SKM-1 (cell line): ENCODE results near the gene CLDN18.

Experiments
- DNase-seq: peaks from one replicate; lab custom pipeline; 2025; ENCODE audit not compliant: unreplicated experiment; lab: John Stamatoyannopoulos, UW

CLDN18 gene

DNA sequence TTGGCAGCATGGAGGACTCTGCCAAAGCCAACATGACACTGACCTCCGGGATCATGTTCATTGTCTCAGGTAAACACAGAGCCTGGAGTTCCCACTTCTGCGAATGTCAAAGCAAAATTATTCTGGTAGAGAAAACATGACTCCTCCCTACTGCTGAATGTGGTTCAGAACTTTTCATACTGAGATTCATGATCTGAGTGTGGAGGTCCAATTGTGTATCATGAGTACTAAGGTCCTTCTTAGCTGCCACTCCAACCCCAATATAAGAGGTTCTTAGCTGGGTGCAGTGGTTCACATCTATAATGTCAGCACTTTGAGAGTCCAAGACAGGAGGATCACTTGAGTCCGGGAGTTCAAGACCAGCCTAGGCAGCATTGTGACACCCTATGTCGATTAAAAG lies 13.8 kb downstream of the CLDN18 start:
- DNase-seq = no peak

DNA sequence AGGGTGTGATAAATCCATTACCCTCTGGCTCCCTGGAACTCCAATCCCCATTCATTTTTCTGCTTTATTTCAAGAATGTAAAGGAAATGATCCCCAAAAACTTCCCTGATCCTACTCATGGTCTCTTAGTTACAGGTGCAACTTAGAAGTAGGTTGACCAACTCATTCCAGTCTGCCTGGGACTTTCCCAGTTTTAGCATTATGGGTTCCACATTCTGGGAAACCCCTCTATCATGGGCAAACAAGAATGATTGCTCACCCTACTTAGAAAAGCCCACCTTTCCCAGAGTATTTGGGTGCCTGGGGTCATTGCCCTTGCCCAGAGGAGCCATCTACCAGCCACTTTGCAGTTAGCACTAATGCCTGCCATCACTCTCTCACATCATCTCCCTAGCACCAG lies 15.6 kb downstream of the CLDN18 start:
- DNase-seq = no peak

DNA sequence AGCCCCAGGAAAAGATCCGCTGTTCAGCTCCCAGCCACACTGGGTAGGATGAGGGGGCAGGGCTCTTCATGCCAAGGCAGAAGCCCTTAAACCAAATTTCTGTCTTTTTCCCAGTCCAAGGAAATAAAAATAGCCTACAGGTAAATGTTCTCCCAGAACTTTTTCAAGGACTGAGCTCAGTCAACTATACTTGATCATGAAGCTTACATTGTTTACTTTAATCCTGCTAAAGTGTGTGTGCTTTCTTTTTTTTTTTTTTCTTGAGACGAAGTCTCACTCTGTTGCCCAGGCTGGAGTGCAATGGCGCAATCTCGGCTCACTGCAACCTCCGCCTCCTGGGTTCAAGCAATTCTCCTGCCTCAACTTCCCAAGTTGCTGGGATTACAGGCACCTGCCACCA lies 17.9 kb downstream of the CLDN18 start:
- DNase-seq = no peak

DNA sequence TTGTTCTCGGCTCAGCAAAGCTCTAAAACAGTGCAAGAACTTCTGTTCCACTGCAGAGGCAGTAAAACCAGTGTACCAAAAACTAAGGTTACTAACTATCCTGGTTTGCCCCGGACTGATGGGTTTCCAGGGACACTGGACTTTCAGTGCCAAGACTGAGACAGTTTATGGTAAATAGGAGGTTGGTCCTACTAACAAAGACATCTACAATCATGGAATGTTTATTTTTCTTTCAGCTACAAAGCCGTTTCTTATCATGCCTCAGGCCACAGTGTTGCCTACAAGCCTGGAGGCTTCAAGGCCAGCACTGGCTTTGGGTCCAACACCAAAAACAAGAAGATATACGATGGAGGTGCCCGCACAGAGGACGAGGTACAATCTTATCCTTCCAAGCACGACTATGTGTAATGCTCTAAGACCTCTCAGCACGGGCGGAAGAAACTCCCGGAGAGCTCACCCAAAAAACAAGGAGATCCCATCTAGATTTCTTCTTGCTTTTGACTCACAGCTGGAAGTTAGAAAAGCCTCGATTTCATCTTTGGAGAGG lies 20.8 kb downstream of the CLDN18 start:
- DNase-seq = no peak

DNA sequence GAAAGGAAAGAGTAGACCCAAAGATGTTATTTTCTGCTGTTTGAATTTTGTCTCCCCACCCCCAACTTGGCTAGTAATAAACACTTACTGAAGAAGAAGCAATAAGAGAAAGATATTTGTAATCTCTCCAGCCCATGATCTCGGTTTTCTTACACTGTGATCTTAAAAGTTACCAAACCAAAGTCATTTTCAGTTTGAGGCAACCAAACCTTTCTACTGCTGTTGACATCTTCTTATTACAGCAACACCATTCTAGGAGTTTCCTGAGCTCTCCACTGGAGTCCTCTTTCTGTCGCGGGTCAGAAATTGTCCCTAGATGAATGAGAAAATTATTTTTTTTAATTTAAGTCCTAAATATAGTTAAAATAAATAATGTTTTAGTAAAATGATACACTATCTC lies 21.6 kb downstream of the CLDN18 start:
- DNase-seq = no peak

DNA sequence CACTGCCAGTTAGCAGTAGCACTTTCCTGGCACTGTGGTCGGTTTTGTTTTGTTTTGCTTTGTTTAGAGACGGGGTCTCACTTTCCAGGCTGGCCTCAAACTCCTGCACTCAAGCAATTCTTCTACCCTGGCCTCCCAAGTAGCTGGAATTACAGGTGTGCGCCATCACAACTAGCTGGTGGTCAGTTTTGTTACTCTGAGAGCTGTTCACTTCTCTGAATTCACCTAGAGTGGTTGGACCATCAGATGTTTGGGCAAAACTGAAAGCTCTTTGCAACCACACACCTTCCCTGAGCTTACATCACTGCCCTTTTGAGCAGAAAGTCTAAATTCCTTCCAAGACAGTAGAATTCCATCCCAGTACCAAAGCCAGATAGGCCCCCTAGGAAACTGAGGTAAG lies 22.6 kb downstream of the CLDN18 start:
- no peak for DNase-seq

DNA sequence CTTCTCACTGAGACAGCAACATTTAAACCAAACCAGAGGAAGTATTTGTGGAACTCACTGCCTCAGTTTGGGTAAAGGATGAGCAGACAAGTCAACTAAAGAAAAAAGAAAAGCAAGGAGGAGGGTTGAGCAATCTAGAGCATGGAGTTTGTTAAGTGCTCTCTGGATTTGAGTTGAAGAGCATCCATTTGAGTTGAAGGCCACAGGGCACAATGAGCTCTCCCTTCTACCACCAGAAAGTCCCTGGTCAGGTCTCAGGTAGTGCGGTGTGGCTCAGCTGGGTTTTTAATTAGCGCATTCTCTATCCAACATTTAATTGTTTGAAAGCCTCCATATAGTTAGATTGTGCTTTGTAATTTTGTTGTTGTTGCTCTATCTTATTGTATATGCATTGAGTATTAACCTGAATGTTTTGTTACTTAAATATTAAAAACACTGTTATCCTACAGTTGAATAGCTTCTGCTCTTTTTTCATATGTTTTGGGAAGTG lies 23.3 kb downstream of the CLDN18 start:
- no peak for DNase-seq

DNA sequence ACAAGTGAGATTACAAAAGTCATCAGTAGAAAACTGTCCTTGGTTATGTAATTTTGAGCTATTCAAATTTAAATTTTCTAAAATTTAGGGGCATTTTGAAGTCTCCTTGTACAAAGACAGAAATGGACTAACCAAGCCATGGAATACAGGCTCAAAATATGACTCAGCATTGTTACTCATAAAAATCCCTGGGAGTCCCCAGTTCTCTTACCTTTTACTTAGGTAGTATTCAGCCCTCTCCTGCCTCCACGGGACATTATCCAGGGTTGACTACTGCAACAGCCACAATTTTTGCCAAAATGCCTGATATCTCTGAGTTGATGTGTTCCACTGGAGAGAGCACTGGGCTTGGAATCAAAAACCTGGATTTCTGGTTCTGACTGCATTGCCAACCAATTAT lies 25.0 kb downstream of the CLDN18 start:
- DNase-seq = no peak

DNA sequence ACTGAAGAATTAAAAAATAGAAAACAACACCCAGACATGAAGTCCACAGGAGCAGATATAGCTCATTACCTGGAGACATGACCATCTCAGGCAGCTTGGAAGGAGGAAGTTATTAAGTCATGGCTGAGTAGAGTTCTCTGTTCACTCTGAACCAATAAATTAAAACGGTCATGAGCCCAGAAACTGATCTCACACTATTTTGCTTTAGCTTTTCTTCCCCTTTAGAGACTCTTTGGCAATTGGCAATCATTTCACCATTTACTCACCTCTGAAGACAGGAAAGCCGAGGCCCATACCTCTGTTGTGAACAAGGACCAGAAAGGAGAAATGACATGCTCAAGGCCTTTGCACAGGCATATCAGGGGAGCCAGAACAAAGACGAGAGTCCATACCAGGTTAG lies 26.6 kb downstream of the CLDN18 start:
- peak; percentile 15 for DNase-seq

DNA sequence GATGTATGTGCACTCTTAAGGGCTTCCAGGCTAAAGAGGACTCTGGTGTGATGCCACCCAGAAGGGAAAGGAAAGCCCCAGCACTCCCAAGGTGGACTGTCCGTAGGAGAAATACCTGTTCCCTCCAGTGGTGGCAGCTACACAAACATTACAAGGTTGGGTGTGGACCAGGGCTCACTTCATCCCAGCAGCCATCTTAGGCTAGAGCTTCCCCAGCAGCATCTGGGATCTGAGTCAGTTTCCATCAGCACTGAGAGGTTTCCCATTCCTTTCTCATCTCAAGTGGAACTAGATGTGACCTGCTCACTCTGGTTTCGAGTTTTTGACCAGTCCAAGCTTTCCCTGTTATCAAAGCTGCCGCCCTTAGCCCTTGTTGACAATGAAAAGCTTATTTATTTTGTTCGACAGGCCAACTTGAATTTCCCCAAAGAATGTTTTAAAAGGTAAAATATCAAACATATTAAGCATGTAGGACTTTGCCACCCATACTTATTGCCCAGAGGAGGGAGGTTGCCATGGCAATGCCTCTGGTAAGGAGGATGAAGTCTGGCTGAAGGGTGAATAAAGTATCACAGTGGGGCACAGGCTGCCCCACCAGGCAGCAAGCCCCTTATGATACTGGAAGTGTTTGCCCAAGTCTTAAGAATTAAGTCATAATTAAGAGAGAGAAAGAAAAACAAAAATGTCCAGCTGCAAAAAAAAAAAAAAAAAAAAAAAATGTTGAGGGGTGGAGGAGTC lies 28.9 kb downstream of the CLDN18 start:
- no peak for DNase-seq

DNA sequence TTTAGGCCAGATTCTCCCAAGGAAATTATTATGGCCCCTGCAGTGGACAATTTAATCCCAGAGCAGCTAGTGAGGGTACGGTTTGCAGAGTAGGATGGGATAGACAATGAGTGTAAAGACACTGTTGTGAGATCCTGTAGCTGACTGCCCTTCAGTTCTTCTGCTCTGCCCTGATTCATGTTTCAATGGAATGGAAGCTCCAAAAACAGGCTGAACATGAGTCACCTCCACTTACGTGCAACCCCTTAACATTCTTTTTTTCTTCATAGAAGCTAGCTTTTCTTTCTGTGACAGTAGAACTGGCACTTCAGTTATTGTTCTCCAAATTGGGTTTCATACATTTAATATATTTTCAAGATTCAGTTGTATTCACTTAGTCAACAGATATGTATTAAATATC lies 32.1 kb downstream of the CLDN18 start:
- DNase-seq = no peak

DNA sequence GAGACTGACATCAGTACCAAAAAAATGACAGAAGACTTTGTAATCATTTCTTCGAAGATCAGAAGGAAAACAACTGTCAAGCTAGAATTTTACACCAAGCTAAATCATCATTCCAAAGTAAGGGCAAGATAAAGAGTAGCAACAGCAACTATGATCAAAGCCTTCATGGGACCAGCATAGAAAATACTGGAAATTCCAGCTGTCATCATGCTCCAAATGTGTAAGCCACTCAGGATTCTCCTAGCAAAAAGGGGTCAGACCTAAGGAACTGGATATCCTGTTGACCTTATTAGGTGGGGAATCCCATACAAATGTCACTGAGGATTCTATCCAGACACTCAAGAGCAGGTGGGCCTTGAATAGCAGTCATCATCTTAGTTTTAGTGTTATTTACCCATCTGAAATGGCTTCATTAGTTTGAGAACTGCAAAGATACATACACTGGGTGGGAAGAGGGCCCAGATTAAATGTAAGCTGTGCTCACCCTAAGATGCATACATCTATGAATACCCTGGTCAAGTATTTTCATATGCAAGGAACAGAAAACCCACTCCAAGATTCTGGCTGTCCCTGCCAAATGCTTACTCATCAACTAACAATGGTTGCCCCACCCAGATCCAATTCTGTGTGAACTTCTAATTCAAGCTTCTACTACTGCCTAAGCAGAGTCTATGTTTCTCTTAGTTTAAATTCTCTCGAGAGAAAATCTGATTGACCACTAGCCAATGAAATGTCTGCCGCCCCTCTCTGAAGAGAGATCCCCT lies 33.5 kb downstream of the CLDN18 start:
- no peak for DNase-seq

DNA sequence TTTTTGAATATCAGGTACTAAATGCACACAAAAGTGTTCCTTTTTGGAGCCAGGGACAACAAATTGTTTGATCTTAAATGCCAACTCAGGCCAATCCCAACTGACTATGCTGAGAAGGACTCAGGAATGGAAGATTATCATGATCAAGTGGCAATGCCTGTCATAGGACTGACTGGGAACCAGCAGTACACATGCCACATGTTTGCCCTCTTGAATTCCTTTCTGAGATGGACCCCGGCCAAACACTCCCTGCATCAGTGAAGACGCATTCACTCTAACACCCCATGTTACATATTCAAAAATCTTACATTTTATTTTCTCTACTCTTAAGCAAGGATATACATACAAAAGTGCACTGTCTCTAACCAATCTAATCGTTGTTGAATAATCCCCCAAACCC lies 36.1 kb downstream of the CLDN18 start:
- no peak for DNase-seq

DNA sequence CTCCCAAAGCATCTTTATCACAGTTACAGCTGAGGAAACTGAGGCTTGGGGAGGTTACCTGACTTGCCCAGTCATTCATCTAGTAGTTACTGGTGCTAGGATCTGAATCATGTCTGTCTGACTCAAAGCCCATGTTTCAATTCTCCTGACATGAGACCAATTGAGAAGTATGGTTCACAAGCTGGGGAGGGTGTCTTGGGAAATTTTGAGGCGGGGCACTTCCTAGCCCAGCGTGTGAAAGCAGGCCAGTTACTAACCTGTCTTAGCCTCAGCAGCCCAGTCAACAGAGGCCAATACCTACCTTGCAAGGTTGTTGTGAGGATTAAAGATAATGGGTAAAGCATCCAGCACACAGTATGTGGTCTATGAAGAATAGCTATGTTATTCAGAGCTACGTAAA lies 37.0 kb downstream of the CLDN18 start:
- no peak for DNase-seq

DNA sequence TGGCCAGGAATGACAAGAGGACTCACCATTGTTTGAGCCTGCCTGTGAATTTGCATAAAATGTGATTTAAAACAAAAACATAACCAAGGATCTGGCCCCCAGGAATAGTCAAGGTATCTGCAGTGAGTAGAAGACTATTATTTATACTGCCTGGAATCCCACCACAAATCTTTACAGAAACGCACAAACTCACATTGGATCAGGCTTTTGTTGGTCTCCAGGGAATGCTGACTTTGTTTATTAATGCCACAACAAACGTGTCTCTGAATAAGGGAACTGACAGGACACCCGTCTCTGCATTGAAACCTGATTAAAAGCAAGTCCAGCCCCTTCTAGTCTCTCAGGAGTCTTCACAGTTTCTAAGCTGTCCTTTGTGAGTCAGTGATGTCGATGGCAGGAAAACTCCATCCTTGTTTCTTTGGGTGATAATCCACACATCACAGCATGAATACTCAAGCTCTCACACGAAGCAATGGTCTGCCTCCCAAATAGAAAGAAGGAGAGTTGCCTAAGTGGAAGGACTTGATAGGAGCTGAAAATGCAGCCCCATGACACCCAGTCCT lies 37.7 kb downstream of the CLDN18 start:
- DNase-seq = no peak

DNA sequence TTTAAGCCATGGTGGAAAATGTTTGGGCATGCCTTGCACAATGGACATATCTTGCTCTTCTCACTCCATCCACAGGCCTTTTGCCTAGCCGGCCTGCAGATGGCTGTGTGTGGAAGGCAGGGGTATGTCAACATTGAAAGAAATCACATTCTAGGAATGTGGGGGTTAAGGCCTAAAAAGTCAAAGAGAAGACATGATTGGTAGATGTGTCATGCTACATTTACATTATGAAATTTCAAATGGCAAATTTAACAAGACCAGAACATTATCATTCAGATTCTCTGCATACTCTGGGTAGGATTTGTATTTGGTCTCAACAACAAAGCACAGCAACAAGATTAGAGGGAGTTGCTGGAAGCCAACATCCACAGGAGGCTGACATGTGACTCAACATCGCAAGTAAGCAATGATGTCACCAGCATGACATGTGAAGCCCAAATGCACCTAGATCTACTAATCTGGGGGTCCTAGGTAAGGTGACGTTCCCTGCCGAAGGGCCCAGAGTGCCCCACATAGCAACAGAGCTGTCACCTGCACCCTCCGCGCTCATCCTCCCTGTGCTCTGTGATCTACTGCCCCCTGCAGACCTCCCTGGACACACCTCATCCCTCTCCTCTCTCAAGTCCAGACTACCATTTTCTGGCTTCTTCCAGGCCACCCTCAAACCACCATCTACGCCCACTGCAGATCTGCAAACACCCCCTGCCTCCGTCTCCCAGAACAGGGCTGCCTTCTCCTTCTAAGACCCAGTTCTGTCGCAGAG lies 39.4 kb downstream of the CLDN18 start:
- DNase-seq = no peak

DNA sequence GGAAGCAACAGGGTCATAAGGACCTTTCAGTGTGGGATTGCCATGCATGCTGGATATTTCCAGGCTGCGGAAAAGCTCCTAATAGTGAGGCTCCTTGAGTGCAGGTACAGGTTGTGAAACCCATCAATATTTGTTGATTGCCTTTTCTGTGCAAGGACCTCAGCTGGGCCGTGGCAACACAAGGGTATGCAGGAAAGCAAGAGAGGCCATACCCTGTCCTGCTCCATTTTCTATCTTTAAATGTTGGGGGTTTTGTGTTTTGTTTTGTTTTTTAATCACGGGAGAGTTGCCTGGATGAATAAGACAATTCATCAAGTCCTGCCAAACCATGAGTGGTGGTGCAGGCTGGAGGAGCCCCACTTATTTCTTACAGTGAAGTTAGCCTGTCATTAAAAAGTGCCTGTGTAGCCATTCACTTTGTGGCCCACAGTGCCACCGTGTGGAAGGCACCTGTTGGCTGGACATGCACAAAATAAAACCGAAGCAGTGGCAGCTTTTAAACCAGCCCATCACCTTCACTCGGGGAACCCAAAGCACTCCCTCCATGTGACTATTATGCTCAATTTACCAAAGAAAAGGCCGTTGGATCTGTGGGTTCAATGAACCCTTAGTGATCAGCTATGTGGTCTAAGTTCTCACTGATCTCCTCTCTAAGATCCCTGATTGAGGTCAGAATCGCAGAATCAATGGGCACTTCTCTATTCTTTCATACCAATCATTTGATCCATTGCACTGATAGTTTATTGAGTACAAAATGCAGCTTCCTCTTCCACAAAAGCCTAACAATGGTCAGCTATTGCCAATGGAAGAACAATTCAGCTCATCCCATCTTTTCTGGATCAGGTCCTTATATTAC lies 42.2 kb downstream of the CLDN18 start:
- DNase-seq = peak; percentile 15

DNA sequence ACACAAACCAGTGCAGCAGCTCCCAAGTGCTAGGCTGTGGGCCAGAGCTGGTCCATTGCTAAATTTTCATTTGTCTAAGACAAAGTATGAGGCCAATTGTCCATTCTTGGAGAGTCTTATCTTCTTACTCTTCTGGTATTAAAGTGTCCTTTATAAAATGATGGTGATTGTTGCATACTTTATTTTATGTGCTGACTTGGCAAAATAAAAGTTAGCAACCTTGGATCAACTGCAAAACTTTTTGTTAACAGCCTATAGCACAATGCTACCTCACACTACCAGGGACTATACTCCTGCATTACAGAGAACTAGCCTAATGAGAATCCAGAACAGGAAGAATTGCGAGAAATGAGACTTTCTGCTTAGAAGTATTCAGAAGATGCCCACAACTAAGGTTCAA lies 44.1 kb downstream of the CLDN18 start:
- DNase-seq = no peak

DNA sequence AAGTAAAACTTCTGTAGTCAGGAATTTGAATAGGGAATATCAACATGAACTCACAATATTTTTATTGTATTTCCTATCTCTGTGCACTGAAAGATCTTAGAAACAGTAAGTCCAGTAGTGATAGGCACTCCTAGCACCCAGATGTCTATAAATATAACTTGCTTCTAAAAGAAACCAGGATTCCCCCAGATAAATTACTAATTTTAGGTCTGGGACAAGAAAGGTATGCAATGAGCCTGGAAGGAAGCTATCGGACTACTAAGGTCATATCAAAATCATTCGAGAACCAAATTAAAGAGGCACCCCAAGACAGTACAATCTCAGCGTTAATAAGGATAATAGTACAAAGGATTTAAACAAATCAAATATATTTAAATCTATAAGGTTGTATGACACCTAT lies 47.4 kb downstream of the CLDN18 start:
- no peak for DNase-seq

DNA sequence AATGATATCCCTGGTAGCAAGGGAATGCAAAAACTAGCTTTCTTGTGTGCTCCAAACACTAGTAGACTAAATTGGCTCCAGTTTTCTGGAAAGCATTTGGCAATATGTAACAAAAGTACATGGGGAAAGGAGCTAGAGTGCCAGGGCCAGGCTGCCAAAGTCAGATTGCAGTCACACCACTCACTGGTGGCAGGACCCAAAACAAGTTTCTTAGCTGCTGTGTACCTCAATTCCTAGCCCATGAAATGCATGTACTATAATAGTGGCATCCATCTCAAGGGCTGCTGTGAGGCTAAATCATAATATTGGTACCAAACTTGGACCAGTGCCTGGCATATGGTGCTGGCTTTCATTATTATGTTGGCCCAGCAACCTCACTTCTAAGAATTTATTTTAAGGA lies 49.3 kb downstream of the CLDN18 start:
- DNase-seq = no peak
